HepG2 (cell line): Measurements from ENCODE around the gene PDPR. TPM values are rescaled to one million over a fixed set of nuclear protein-coding genes. Genes with fewer than 3 reads are reported as not detected.
"Not testable (repeated sequence)": the region's sequence is repeated elsewhere in the genome, so short reads cannot be mapped to it uniquely, and the experiment has no call there.

Experiments used
- ATAC-seq: fragments of 200-7000 bp; cut with Tn5 transposase; 3 replicates; pipeline ENCODE4 v1.9.1; 2020; ENCODE audit warnings: mild to moderate bottlenecking, moderate library complexity
- BruUV-seq: library from RNA; stranded (reverse); fragments of 400-500 nt; replicated peaks from 2 replicates; lab custom pipeline; 2021; lab: Mats Ljungman, UMichigan
- CTCF ChIA-PET: fragments of 300-600 bp; formaldehyde crosslinking; extraction: SDS; loops from one replicate; lab custom pipeline; 2021; ENCODE audit warnings: low total read pairs, inconsistent platforms, low intra/inter-chr PET ratio; lab: Yijun Ruan, JAX
- POLR2A ChIA-PET: fragments of 350-600 bp; sonication (Branson Sonifier 250); formaldehyde crosslinking; loops from one replicate; lab custom pipeline; 2020; ENCODE audit warnings: antibody characterized with exemption, inconsistent platforms; lab: Yijun Ruan, JAX
- DNase-seq: peaks from one replicate; pipeline ENCODE4 v3.0.0-alpha.2; 2015; ENCODE audit warnings: low spot score
- FAIRE-seq: peaks from 3 replicates; lab custom pipeline; 2011; peaks lifted over from hg19 to GRCh38; lab: Jason Lieb, UNC
- H2AFZ ChIP-seq: one replicate; pipeline ENCODE4 v1.6.1; 2011; ENCODE audit warnings: low read length, inconsistent platforms
- H3K27ac ChIP-seq: fragments of 300-600 bp; 3 replicates; pipeline ENCODE4 v1.8.0; 2011; ENCODE audit warnings: mixed run types, mild to moderate bottlenecking, mixed read lengths, low read length, inconsistent platforms; ENCODE audit not compliant: insufficient read depth; ENCODE audit errors: extremely low read length
- H3K27me3 ChIP-seq, 2 experiments: fragments of 200-600 bp in 1 of 2; 2 replicates in 1 of 2; 3 replicates in 1 of 2; pipeline versions ENCODE4 v1.6.0 to v1.8.0; 2011; ENCODE audit warnings: low read length in 2 of 2, mild to moderate bottlenecking in 2 of 2, moderate library complexity in 2 of 2, inconsistent platforms in 1 of 2; ENCODE audit not compliant: insufficient read depth in 2 of 2, control insufficient read depth in 1 of 2
- H3K36me3 ChIP-seq, 2 experiments: fragments of 200-600 bp in 1 of 2; replicated peaks in 1 of 2; 2 replicates in 1 of 2; 3 replicates in 1 of 2; pipeline versions ENCODE4 v1.5.1 to v1.8.0; 2011; ENCODE audit warnings: low read length in 2 of 2, inconsistent platforms in 1 of 2; ENCODE audit not compliant: insufficient read depth in 2 of 2, control insufficient read depth in 1 of 2
- H3K4me1 ChIP-seq: 2 replicates; pipeline ENCODE4 v1.5.1; 2012; ENCODE audit warnings: low read length, inconsistent platforms; ENCODE audit not compliant: insufficient read depth
- H3K4me2 ChIP-seq: 2 replicates; pipeline ENCODE4 v1.6.0; 2011; ENCODE audit warnings: low read depth, low read length, inconsistent platforms
- H3K4me3 ChIP-seq, 3 experiments: fragments of 200-600 bp in 1 of 3; sonication (generic), shearing (Covaris generic) in 1 of 3; replicated peaks in 1 of 3; 2 replicates each; pipeline ENCODE4 v1.5.1; 2011 to 2016; ENCODE audit warnings: low read length in 3 of 3, inconsistent platforms in 2 of 3, low read depth in 2 of 3, mild to moderate bottlenecking in 2 of 3, control low read depth in 1 of 3, mixed read lengths in 1 of 3; ENCODE audit not compliant: insufficient read depth in 1 of 3
- H3K79me2 ChIP-seq: one replicate; pipeline ENCODE4 v1.6.1; 2011; ENCODE audit warnings: low read length, inconsistent platforms; ENCODE audit not compliant: insufficient read depth
- H3K9ac ChIP-seq: 2 replicates; pipeline ENCODE4 v1.6.0; 2011; ENCODE audit warnings: mild to moderate bottlenecking, low read depth, low read length, inconsistent platforms; ENCODE audit not compliant: insufficient read depth
- H3K9me3 ChIP-seq: 2 replicates; pipeline ENCODE4 v1.5.1; 2012; ENCODE audit warnings: mild to moderate bottlenecking, low read length
- H4K20me1 ChIP-seq: 2 replicates; pipeline ENCODE4 v1.6.0; 2011; ENCODE audit warnings: inconsistent platforms, mild to moderate bottlenecking, low read length, moderate library complexity; ENCODE audit not compliant: insufficient read depth
- HNRNPK ChIP-seq: fragments of 200-400 bp; formaldehyde crosslinking; IDR thresholded peaks from 2 replicates; pipeline ENCODE4 v1.6.1; 2018; ENCODE audit warnings: low read length, low read depth, moderate library complexity, mild to moderate bottlenecking; ENCODE audit not compliant: poor library complexity, severe bottlenecking
- ZBTB33 ChIP-seq: sonication (generic); formaldehyde crosslinking; IDR thresholded peaks from 2 replicates; pipeline ENCODE4 v1.4.0; 2020; ENCODE audit warnings: missing genetic modification reagents
- WGBS: methylation state at CpG from one replicate; pipeline ENCODE4 v1.1.6; 2017; ENCODE audit warnings: low lambda C conversion rate; 5-methylcytosine and 5-hydroxymethylcytosine counted together
- in situ Hi-C: cut with HindIII; loops from 2 replicates; pipeline ENCODE4 v1.10.0; 2017; ENCODE audit warnings: low pct_unique_long_range_greater_than_20kb; ENCODE audit not compliant: extremely low pct_ligation_motif_present
- intact Hi-C: fragments of 100-400 bp; cut with micrococcal nuclease; formaldehyde crosslinking; loops from one replicate; pipeline ENCODE4 v1.10.0; 2022; ENCODE audit not compliant: unreplicated experiment
- polyA plus RNA-seq, 8 experiments: library from polyadenylated mRNA; depleted of rRNA in 3 of 8; stranded (reverse) in 7 of 8; unstranded in 1 of 8; fragments of >200 nt; fragmentation: Illumina TruSeq in 4 of 8; extraction: Trizol in 4 of 8; gene quantifications; 2 replicates each; pipeline versions ENCODE4 v1.2.1 to v1.2.3, GENCODE V29; 2011 to 2016; ENCODE audit warnings: low read depth in 4 of 8, missing spikeins in 1 of 8, mixed read lengths in 1 of 8; ENCODE audit not compliant: insufficient read depth in 1 of 8
- total RNA-seq, 5 experiments: library from RNA; depleted of rRNA; stranded (reverse); fragments of >200 nt; fragmentation: Illumina TruSeq; extraction: Trizol; gene quantifications; 2 replicates each; pipeline ENCODE4 v1.2.3, GENCODE V29; 2016; ENCODE audit warnings: low read depth in 1 of 5

Gene PDPR
- total and polyA plus RNA-seq, 2 of the 13 experiments (the other 11 are each of a cell fraction or from before 2014, with no cell fraction given): 19.5 to 29.9 TPM

GRCh38 chr16:70203508-70203907 is 89.4 kb downstream of the PDPR start:
- FAIRE-seq, ATAC-seq, H3K9ac ChIP-seq, H3K27ac ChIP-seq, intact Hi-C loops, DNase-seq, H4K20me1 ChIP-seq, CTCF ChIA-PET, H3K9me3 ChIP-seq, H3K36me3 ChIP-seq, H3K4me2 ChIP-seq, H2AFZ ChIP-seq, H3K4me3 ChIP-seq, POLR2A ChIA-PET, BruUV-seq, in situ Hi-C loops, H3K27me3 ChIP-seq, H3K79me2 ChIP-seq: not testable (repeated sequence)
- peak; percentile 90 for TF ChIP-seq HNRNPK
- peaks cover 28% of the 10 kb centered on the region for H3K4me1 ChIP-seq
- 85% methylated on average over 4 of the region's 7 CpGs for WGBS

GRCh38 chr16:70204010-70204409 is 89.9 kb downstream of the PDPR start:
- H2AFZ ChIP-seq, in situ Hi-C loops, DNase-seq, H3K4me3 ChIP-seq, H3K9ac ChIP-seq, H3K9me3 ChIP-seq, FAIRE-seq, H4K20me1 ChIP-seq, ATAC-seq, H3K79me2 ChIP-seq, H3K27me3 ChIP-seq, H3K4me2 ChIP-seq, intact Hi-C loops, BruUV-seq, CTCF ChIA-PET, H3K36me3 ChIP-seq, POLR2A ChIA-PET, H3K27ac ChIP-seq: not testable (repeated sequence)
- peaks cover 23% of the 10 kb centered on the region for H3K4me1 ChIP-seq
- 97% methylated on average over 5 of the region's 29 CpGs for WGBS
- TF ChIP-seq ZBTB33: peak; percentile 55

GRCh38 chr16:70204668-70205405 is 90.7 kb downstream of the PDPR start:
- H3K27me3 ChIP-seq, H4K20me1 ChIP-seq, BruUV-seq, FAIRE-seq, ATAC-seq, H3K27ac ChIP-seq, H3K4me2 ChIP-seq, H3K9ac ChIP-seq, H3K79me2 ChIP-seq, H3K9me3 ChIP-seq, POLR2A ChIA-PET, CTCF ChIA-PET, H3K4me3 ChIP-seq, H2AFZ ChIP-seq, in situ Hi-C loops, intact Hi-C loops, H3K36me3 ChIP-seq, DNase-seq: not testable (repeated sequence)
- WGBS: 100% methylated on average over 1 of the region's 46 CpGs
- H3K4me1 ChIP-seq: peaks cover 17% of the 10 kb centered on the region
